ENCODE measurements around the gene FARSA.

Gene FARSA

DNA sequence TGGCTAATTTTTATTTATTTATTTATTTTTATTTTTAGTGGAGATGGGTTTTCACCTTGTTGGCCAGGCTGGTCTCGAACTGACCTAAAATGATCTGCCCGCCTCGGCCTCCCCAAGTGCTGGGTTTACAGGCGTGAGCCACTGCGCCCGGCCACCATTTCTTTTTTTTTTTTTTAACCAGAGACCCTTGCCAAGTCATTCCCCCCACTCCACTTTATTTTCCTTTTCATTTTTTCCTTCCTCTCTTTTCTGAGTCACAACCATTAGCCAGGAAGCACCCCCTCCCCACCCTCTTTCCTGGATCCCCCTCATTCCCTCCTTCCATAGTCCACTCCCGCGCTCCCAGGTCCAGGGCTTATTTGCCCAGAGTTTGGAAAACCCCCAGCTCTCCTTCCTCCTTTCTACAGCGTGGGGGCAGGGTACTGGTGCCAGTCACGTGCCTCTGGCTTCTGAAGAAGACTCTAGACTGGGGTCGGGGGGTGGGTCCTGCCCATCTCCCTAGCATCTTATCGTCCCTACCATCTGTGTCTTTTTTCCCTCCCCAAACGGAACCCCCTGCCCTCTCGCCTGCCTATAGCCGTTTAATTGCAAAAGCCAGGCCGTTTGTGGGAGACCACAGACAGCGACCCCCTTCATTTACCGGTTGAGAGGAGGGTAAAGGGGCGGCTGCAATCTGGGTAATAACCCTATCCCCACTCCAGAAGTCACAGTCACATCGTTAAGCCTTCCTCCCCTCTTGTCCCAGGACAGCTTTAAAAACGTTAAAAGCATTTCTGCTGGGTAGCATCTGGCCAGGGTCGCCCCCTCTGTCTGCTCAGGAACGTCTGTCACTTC is 3.8 kb upstream of the FARSA start:
- H3K36me3 ChIP-seq (ENCODE audit: low read length) = peaks cover 25% of the 10 kb centered on the region
- peaks cover 40% of the 10 kb centered on the region for H3K79me2 ChIP-seq (ENCODE audit: insufficient read depth, low read length)
- peak overlapping the region; percentile 66 for H3K9ac ChIP-seq (ENCODE audit: low read length)
- TF ChIP-seq, protein P1, sequence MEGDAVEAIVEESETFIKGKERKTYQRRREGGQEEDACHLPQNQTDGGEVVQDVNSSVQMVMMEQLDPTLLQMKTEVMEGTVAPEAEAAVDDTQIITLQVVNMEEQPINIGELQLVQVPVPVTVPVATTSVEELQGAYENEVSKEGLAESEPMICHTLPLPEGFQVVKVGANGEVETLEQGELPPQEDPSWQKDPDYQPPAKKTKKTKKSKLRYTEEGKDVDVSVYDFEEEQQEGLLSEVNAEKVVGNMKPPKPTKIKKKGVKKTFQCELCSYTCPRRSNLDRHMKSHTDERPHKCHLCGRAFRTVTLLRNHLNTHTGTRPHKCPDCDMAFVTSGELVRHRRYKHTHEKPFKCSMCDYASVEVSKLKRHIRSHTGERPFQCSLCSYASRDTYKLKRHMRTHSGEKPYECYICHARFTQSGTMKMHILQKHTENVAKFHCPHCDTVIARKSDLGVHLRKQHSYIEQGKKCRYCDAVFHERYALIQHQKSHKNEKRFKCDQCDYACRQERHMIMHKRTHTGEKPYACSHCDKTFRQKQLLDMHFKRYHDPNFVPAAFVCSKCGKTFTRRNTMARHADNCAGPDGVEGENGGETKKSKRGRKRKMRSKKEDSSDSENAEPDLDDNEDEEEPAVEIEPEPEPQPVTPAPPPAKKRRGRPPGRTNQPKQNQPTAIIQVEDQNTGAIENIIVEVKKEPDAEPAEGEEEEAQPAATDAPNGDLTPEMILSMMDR (IDR thresholded peaks at IDR 0.05; ENCODE audit: insufficient read depth, low read length, poor library complexity, severe bottlenecking) = no peak
- no peak for TF ChIP-seq EZH2phosphoT487 (conservative IDR thresholded peaks at IDR 0.05; ENCODE audit: low read length)
- no peaks in the 10 kb centered on the region for H3K9me2 ChIP-seq (replicated peaks; ENCODE audit: insufficient read depth, low read length)
- H3K27ac ChIP-seq (ENCODE audit: low read depth, low read length) = peak overlapping the region; percentile 92
- H2AFZ ChIP-seq (ENCODE audit: low read depth, low read length, severe bottlenecking) = peak overlapping the region; percentile 94
- peaks cover 17% of the 10 kb centered on the region for H4K20me1 ChIP-seq (ENCODE audit: low read depth, low read length)
- no peaks in the 10 kb centered on the region for H3K9me3 ChIP-seq (ENCODE audit: insufficient read depth, low read length)
- H3K4me3 ChIP-seq (ENCODE audit: insufficient read depth, low read length, poor library complexity, severe bottlenecking) = peak overlapping the region; percentile 48
- no peaks in the 10 kb centered on the region for H3K27me3 ChIP-seq (ENCODE audit: low read length)
- peaks cover 58% of the 10 kb centered on the region for H3F3A ChIP-seq (ENCODE audit: insufficient read depth)
- peak overlapping the region; percentile 64 for H3K4me2 ChIP-seq (ENCODE audit: low read depth, low read length, poor library complexity, severe bottlenecking)

DNA sequence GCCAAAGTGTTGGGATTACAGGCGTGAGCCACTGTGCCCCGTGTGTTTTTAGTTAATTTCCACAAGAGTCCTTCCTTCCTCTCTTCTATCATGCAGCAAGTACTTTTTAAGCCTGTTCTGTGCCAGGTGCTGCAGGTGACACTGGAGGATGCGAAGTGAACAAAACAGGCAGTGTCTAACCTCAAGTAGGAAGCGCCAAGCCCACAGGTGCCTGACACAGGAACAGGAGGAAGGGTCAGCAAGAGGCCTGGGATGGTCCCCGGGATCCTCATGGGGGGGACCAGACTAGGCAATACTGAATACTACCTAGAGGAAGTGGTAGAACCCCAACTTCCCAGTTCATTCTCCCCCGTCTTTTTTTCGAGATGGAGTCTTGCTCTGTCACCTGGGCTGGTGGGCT is 3.1 kb upstream of the FARSA start:
- Histone ChIP-seq H3K36me3 (ENCODE audit: low read length) (peaks cover 26% of the 10 kb centered on the region), H2AFZ (ENCODE audit: low read depth, low read length, severe bottlenecking) (peak overlapping the region; percentile 94), H3K79me2 (ENCODE audit: insufficient read depth, low read length) (peaks cover 48% of the 10 kb centered on the region), H3K27me3 (ENCODE audit: low read length) (no peaks in the 10 kb centered on the region), H3K27ac (ENCODE audit: low read depth, low read length) (peak overlapping the region; percentile 92), H3K4me3 (ENCODE audit: insufficient read depth, low read length, poor library complexity, severe bottlenecking) (no peak overlapping the region), H3K9ac (ENCODE audit: low read length) (peak overlapping the region; percentile 66; the same call in 1 of the 2 replicates), H3K9me2 (replicated peaks; ENCODE audit: insufficient read depth, low read length) (no peaks in the 10 kb centered on the region), H3F3A (ENCODE audit: insufficient read depth) (peaks cover 51% of the 10 kb centered on the region), H3K9me3 (ENCODE audit: insufficient read depth, low read length) (no peaks in the 10 kb centered on the region), H4K20me1 (ENCODE audit: low read depth, low read length) (peaks cover 17% of the 10 kb centered on the region), H3K4me2 (ENCODE audit: low read depth, low read length, poor library complexity, severe bottlenecking) (peak overlapping the region; percentile 64)
- no peak for TF ChIP-seq EZH2phosphoT487 (conservative IDR thresholded peaks at IDR 0.05; ENCODE audit: low read length)
- TF ChIP-seq, protein P1 (IDR thresholded peaks at IDR 0.05; ENCODE audit: insufficient read depth, low read length, poor library complexity, severe bottlenecking) = no peak

DNA sequence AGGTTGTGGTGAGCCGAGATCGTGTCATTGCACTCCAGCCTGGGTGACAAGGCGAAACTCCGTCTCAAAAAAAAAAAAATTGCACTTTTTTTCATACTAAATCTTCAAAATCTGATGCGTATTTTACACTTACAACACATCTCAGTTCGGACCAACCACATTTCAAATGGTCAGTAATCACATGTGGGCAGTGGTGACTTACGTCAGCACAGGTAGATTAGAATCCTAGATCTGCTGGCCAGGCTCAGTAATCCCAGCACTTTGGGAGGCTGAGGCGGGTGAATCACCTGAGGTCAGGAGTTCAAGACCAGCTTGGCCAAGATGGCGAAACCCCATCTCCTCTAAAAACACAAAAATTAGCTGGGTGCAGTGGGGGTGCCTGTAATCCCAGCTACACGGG is 1.6 kb upstream of the FARSA start:
- TF ChIP-seq, protein P1 (IDR thresholded peaks at IDR 0.05; ENCODE audit: insufficient read depth, low read length, poor library complexity, severe bottlenecking) = no peak
- no peak for TF ChIP-seq EZH2phosphoT487 (conservative IDR thresholded peaks at IDR 0.05; ENCODE audit: low read length)
- Histone ChIP-seq H3K79me2 (ENCODE audit: insufficient read depth, low read length) (peaks cover 47% of the 10 kb centered on the region), H4K20me1 (ENCODE audit: low read depth, low read length) (peaks cover 13% of the 10 kb centered on the region), H2AFZ (ENCODE audit: low read depth, low read length, severe bottlenecking) (no peak overlapping the region), H3F3A (ENCODE audit: insufficient read depth) (peaks cover 36% of the 10 kb centered on the region), H3K4me3 (ENCODE audit: insufficient read depth, low read length, poor library complexity, severe bottlenecking) (no peak overlapping the region), H3K9me3 (ENCODE audit: insufficient read depth, low read length) (no peaks in the 10 kb centered on the region), H3K4me2 (ENCODE audit: low read depth, low read length, poor library complexity, severe bottlenecking) (no peak overlapping the region), H3K27me3 (ENCODE audit: low read length) (no peaks in the 10 kb centered on the region), H3K36me3 (ENCODE audit: low read length) (peaks cover 18% of the 10 kb centered on the region), H3K9ac (ENCODE audit: low read length) (no peak overlapping the region), H3K9me2 (replicated peaks; ENCODE audit: insufficient read depth, low read length) (no peaks in the 10 kb centered on the region), H3K27ac (ENCODE audit: low read depth, low read length) (no peak overlapping the region)

Data from SU-DHL-6 (cell line).